Ramos (cell line): ENCODE measurements around the gene CSNK1G3.

Experiments used
- in situ Hi-C: fragments of 300-500 bp; cut with MboI; formaldehyde crosslinking; loops from one replicate; pipeline ENCODE4 v1.14.3; 2022; ENCODE audit warnings: low sequenced_read_pairs; ENCODE audit not compliant: unreplicated experiment

CSNK1G3 gene

GRCh38 chr5:123554601-123555000, 42.6 kb downstream of the CSNK1G3 start:
- in situ Hi-C loops = no loop called here

- in situ Hi-C loops = no loop called here
Observed at GRCh38 chr5:123557907-123558306, 45.9 kb downstream of the CSNK1G3 start.

DNA sequence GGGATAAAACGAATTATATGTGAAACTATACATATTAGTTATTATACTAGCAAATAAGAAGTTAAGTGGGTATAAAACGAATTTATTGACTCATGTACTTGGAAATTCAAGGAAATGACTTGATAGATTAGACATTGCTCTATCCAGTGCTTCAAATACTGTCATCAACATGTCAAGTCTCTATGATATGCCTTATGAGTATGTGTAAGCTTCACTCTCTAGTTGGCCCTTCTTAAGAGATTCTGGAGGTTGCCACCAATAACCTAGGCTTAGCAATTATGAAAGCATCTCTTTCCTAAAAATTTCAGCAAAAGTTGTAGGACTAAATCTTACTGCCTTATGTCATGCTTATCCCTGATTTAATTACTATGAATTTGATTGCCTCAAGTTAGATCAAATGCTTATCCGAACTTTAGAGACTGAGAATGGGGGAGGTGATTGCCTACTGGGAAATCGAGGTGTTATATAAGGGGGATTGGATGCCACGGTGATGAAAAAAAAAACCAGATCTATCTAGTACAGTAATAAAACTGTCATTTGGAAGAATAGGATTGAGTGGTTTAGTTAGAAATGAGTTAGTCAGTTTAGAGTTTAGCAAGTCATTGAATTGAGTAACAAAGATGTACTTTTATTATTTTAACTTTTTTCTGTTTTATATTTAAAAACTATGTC, 46.9 kb downstream of the CSNK1G3 start:
- in situ Hi-C loops = no loop called here

DNA sequence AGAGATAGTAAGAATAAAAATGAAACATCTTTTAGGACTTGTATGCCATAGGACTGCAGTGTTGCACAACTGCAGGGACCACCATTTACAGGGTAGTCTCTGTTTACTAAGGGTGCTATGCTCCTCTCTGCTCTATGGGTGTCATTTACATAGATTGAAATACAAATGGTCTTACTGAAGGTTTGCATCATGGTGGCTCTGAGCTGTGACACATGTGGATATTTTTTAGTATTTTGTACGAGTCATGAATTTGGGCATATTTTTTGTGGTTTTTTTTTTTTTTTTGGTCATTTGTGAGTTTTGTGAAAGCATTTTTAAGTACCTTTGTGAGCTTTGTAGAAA, 47.4 kb downstream of the CSNK1G3 start:
- in situ Hi-C loops = no loop called here

DNA sequence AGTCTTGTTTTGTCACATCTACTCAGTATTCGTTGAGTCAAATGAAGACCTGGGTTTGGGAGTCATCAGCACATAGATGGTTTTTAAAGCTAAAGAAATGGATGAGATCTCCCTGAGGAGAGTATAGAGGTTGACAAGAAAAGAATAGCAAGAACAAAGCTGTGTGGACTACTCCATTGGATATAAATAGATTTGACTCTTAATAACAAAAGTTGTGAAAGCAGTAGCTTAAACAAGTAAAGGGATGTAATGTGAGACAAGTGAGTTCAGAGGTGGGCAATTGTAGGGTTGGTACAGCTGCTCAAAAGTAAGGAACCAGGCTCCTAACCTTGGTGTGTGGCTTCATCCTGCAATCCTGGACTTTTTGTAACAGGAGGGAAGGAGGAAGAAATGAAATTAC, 49.3 kb downstream of the CSNK1G3 start:
- in situ Hi-C loops = no loop called here

GRCh38 chr5:123571927-123572326, 60.0 kb downstream of the CSNK1G3 start:
- in situ Hi-C loops = no loop called here

DNA sequence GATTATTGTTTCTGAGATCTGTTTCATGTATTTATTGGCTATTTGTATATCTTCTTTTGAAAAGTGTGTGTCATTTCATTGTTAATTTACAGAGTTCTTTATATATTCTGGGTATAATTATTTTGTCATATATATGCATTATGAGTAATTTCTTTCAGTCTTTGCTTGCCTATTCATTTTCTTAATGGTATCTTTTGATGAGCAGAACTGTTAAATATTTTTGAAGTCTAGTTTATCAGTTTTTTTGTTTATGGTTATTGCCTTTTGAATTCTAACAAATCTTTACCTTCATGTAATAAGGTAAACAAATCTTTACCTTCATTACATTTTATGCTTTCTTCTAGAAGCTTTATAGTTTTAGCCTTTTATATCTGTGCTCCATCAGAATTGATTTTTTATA, 66.4 kb downstream of the CSNK1G3 start:
- in situ Hi-C loops = no loop called here

- in situ Hi-C loops = no loop called here
Observed at GRCh38 chr5:123579410-123579809, 67.4 kb downstream of the CSNK1G3 start.

DNA sequence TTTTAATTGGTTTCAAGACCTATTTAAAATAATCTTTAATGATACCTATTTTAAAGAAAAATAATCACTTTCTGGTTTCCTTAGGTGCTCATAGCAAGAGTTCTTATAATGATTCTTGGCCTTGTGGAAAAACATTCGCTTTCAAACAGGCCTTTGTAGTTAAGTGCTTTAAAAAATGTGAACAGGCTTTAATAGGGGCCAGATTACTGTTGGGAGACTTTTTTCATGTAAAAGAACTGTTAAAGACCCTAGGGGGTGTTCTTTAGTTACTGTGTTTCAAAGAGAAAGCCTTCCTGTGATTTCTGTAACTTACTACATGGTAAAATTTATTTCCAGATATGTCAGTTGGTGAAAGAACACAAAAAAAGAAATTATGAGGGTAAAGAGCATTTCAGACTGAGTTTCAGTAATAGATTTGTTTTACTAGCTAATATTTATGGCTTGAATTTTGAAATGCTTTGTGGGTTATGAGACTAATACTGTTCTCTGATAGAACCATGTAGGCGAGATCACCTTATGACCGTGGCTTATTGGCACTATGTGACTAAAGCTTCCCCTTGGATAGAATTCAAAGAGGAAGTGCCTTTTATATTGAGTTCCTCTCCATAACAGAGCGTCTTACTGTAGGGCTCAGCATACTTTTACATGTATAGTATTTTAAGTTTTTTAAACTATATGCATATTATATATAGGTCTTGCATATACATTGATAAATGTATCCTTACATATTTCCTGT, 70.7 kb downstream of the CSNK1G3 start:
- in situ Hi-C loops = no loop called here

DNA sequence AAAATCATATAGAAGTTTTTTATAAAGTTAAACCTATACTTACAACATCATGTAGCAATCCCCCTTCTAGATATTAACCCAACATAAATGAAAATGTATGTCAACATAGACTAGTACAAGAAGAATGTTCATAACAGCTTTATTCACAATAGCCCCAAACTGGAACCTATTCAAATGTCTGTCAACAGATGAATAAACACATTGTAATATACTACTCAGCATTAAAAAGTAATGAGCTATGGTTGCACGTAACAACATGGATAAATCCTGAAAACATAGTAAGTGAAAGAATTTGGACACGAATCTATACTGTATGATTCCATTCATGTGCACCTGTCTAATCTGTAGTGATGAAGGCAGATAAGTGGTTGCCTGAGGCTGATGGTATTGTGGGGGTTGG, 73.9 kb downstream of the CSNK1G3 start:
- in situ Hi-C loops = no loop called here

DNA sequence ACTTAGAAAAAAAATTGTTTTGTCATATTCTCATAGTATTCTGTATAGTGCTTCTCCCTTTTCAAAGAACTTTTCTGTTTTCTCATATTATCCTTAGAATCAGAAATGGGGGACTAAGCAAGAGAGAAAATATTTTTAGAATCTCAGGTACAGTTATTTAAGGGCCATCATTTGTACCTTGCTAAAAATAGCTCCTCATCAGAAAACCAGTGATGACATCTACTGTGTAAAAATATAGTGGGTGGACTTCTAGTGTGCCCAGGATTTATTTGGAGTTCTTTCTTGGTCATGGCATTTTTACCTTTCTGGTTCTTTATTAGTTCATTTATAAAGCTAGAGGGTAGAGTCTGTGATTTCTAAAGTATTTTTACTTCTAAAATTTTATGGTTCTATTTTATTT, 82.5 kb downstream of the CSNK1G3 start:
- in situ Hi-C loops = no loop called here

DNA sequence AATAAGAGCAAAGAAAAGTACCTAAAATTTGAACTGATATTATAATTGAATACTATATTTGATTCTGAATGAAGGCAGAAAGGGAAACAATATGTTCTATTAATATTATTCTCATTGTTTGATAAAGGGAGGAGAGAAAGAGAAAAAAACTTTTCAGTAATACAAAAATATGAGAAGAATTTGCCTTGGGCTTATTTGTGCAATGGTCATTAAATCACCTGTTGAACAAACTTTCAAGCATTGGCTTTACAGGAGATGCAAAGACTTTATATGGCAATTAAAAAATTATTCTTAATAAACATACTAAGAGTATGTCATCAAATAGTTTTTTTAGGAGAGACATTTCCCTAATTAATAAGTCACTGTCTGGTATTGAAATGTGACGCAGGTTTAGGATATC, 85.0 kb downstream of the CSNK1G3 start:
- in situ Hi-C loops = no loop called here

GRCh38 chr5:123598028-123598689, 86.2 kb downstream of the CSNK1G3 start:
- in situ Hi-C loops = no loop called here

- in situ Hi-C loops = no loop called here
Observed at GRCh38 chr5:123599171-123599570, 87.2 kb downstream of the CSNK1G3 start.

DNA sequence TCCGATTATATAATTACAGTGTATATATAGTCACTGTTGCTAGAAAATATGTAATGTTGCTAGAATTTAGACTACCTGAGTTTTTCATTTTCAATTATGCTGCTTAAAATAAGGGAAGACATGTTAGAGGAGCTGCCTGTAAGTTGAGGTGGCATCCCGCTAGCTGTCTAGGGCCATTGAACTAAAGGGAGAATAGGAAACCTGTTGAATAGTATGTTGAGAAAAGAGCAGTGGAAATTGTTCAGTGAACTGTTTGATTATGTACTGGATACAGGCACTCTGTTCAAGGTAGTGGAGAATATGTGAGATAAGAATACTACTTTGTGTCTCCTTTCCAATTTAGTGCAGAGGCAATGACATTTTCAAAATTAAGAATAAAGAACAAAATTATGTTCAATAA, 89.6 kb downstream of the CSNK1G3 start:
- in situ Hi-C loops = no loop called here

- in situ Hi-C loops = no loop called here
Observed at GRCh38 chr5:123605822-123606221, 93.8 kb downstream of the CSNK1G3 start.

DNA sequence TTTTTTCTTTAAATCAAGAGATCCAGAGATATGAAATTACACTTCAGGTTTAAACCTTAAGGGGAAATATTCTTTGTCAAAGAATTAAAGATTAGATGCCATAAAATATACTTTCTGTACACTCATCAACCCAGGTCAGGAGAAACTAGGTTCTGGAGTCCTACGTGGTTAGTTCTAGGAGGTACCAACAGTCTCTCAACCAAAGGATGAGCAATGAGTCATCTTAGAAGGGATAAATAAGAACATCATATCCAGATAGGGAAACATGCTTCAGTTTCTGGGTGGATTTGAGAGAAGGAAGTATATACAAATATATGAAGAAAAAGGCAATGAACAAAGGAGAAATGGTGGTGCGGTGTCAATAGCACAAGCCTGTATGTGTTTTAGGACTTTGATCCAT, 98.2 kb downstream of the CSNK1G3 start:
- in situ Hi-C loops = no loop called here

- in situ Hi-C loops = no loop called here
Observed at GRCh38 chr5:123610665-123611405, 98.9 kb downstream of the CSNK1G3 start.

GRCh38 chr5:123611406-123611709, 99.4 kb downstream of the CSNK1G3 start:
- in situ Hi-C loops = no loop called here

DNA sequence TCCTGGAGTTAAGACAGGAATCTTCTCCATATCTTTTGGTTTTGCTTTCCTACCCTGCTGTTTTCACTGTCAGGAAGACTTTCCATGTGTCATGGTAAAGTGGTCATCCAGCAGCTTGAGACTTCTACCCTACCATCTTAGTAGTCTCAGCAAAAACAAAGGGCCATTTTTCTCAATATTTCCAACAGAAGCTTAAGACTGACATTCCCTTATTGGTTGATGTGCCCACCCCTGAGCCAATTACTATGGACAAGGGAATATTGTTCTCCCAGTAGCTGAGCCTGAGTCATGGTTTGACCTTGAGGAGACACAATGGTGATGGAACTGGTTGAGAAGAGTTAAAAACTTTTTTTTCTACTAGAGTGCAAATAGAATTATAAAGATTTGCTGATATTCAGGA, 105.6 kb downstream of the CSNK1G3 start:
- in situ Hi-C loops = no loop called here

DNA sequence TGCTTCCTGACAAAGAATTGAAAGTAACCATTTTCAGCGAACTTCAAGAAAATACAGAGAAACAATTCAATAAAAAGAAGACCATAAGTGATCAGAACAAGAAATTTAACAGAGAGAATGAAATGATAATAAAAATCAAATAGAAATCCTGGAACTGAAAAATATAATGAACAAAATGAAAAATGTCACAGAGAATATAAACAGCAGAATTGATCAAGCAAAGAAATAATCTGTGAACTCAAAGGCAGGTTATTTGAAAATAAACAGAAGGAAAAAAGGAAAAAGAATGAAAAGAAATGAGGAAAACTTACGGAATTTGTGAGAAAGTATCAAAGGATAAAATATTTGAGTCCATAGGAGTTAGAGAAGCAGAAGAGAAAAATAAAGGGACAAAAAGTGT, 114.1 kb downstream of the CSNK1G3 start:
- in situ Hi-C loops = no loop called here
